HG03575 (cell line): ENCODE results near the gene NELL1.

ENCODE experiments used
- ATAC-seq: cut with Tn5 transposase; IDR thresholded peaks from one replicate; pipeline ENCODE4 v1.9.1; 2021; ENCODE audit not compliant: unreplicated experiment, insufficient number of reproducible peaks, low FRiP score; ENCODE audit errors: extremely low read depth

The NELL1 gene

DNA sequence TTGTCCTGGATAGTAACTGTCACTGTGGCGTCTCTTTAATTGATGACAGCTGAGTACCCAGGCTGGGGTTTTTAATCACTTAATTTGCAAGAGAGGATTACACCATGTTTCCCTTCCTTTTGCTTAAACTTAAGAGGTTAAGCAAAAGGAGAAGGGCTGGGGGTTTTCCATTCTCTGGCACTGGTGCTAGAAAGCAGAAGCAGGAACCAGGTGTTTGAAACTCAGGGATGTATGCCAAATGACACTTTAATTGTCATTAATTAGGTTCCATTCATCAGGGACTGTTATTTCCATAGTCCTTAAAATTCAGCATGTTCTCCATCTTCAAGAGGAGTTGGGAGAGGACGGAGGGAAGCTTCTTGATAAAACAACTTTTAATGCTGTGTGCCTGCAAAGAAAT lies 746.2 kb downstream of the NELL1 start:
- ATAC-seq = no peak

DNA sequence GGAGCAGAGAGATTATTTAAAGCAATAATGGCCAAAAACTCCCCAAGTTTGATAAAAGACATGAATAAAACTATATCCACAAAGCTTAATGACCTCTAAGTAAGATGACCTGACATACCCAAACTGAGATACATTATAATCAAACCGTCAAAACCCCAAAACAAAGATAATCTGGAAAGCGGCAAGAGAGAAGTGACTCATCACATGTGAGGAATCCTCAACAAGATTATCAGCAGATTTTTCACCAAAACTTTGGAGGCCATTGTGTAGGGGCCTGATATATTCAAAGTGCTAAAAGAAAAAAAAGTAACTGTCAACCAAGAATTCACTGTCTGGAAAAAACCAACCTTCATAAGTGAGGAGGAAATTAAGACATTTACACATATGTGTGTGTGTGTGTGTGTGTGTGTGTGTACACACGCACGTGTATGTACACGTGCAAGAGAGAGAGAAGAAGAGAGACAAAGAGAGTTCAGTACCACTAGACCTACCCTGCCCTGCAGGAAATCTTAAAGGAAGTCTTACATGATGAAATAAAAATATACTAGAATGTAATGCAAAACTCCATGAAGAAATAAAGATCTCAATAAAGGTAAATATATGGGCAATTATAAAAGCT lies 752.4 kb downstream of the NELL1 start:
- no peak for ATAC-seq

DNA sequence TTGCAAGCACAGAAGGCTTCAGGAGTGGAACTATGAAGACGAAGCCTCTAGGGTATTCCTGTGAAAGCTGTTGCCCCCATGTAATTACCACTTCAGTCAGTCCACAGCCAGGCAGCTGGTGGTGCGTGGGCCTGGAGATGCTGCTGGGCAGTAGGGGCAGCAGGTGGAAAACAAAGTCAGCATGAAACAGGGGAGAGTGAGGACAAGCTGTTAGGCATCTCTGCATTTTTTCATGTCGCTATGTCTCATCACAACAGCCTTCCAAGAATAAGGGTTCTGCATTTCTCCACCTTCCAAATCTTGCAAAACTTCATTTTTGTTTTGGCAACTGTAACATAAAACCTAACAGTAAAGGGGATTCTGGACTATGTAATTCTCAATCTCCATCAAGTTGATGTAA lies 757.5 kb downstream of the NELL1 start:
- no peak for ATAC-seq

DNA sequence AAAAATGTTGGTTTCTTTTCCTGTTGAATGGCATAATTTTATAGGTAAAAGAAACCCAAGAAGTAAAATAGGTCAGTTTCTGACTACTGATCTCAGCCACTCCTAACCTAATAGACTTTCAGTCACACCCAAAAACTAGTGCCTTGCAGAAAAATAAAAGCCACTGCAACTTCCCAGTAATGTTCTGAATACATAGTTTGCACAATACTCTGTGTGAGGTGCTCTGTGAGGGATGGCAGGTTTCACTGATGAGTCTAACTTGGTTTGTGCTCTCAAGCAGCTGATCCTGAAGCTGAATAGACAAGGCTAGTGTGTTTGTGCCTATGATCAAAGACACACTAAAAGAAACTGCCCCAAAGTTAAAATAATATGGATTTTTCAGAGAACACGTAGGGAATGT lies 758.3 kb downstream of the NELL1 start:
- no peak for ATAC-seq

GRCh38 chr11:21428796-21429195 lies 759.4 kb downstream of the NELL1 start:
- no peak for ATAC-seq

DNA sequence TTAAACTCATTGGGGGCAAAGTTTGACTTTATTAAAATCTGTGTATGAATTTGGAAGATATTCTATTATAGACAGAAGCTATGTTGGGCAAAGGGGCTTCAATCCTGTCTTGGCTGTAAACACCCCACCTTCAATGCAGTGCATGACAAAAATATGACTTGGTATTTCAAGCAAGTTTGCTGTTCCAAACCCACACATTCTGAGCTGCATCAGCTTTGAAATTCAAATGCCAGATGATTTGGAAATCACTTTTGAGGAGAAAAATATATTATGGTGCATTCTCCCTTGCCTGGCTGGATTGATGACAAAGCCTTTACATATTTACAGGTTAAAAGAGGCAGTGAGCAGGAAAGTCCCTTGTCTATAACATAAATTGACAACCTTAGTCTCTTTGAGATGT lies 760.0 kb downstream of the NELL1 start:
- ATAC-seq = no peak

DNA sequence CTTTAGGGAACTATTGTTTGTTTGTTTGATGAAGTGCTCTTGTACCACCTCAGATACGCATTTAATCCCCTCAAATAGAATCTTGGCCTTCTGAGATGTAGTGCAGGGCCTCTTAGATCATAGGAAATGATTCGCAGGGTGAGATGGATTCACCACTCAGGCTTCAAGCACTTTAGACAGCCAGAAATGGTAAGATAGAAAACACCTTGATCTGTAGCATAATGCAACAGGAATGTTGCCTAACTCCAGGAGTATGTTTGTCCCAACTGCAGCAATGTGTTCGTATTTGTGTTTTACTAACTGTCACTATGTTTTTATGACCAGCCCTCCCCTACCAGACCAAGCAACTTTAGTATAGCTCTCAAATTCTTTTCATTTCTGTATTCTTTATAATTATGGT lies 761.2 kb downstream of the NELL1 start:
- no peak for ATAC-seq

DNA sequence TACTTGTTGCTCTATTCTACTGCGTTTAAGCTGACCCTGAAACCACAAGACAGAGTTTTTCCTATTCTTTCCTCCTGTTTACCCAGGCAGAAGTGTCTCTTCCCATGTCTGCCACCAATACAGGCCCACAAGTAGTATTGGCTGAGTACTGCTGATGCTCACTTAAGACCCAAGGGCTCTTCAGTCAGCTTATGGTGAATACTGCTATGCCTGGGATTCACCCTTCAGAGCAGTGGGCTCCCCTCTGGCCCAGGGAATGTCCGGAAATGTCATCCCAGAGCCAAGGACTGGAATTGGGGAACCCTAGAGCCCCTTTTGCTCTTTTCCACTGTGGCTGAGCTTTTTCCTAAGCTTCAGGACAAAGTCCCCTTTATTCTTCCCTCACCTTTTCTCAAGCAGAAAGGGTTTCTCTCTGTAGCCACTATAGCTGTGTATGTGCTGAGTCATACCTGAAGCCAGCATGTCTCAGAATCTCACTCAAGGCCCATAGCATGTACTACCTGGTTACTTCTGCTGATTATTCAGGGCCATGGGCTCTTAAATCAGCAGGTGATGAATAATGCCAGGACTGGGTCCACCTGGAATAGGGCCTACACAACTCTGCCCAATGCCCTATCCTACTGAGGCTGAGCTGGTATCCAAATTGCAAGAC lies 777.7 kb downstream of the NELL1 start:
- ATAC-seq = no peak

DNA sequence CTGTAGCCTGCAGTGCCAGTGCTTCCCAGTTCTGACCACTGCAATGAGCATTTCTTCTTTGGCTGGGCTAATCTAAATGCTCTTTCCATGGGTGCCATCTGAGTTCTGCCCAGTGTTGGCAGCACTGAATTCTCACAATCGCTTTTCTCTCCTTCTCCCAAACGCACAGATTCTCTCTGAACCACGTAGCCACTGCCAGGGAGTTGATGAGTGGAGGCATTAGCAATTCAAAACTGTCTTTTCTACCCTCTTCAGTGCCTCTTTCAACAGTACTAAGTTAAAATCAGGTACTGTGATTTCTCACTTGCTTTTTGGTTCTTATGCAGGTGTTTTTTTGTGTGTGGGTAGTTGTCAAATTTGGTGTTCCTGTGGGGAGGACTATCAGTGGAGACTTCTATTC lies 778.5 kb downstream of the NELL1 start:
- ATAC-seq = no peak

DNA sequence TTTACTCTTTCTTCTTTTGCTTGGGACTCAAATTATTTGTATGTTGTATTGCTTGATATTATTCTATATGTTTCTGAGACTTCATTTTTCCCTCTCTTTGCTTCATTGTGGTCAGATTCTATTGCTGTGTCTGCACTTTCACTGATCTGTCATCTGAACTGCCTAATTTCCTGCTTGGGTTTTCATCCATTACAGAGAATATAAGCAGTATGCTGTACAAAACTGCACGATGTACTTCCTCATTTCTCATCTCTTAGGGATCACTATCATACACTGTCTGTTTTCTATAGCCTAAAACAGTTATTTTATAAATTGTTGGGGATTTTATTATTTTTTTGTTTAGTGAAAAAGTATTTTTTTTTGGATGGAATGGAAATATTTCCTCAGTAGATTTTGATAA lies 786.8 kb downstream of the NELL1 start:
- ATAC-seq = no peak

DNA sequence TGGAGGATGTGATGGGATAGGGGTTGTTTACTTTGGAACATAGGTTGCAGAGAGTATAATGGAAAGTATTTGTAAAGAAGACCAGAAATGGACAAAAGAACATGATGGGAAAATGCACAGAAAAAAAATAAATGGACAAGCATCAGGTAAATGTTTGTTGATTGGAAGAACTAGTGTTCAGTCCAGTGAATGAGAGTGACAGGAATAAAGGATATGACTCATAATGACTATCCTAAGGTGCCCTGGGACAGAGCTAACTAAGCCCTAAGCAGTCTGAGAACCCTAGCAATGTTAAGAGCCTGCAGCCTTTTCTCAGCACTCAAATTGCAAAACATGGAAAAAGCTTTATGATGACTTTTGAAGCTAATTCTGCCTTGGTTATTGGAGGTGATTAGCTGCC lies 790.7 kb downstream of the NELL1 start:
- no peak for ATAC-seq

GRCh38 chr11:21461701-21462100 lies 792.3 kb downstream of the NELL1 start:
- no peak for ATAC-seq

DNA sequence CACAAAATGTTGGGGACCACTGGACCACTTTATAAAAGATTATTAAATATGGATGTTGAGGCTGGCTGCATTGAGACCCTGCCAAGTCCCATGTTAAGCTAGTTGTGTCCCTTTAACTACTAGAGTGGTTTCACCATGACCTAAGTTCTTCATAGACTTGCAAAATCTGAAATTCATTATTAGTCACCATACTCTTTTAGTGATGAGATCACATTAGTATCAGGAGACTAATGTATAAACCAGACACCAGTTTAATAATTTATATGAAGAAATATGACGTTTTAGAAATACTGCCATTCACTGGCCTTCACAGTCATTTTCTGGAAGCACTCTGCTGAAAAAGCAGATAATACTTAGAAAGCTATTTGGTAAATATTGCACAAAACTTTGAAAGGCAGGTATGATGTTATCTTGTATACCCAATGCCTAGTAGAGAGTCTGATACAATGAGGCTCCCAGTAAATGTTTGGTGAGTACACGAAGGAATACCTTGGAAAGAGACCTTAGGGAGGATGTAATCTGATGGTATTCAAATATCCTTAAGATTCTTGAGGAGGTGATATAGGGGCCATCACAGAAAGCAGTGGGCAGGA lies 795.3 kb downstream of the NELL1 start:
- ATAC-seq = no peak

DNA sequence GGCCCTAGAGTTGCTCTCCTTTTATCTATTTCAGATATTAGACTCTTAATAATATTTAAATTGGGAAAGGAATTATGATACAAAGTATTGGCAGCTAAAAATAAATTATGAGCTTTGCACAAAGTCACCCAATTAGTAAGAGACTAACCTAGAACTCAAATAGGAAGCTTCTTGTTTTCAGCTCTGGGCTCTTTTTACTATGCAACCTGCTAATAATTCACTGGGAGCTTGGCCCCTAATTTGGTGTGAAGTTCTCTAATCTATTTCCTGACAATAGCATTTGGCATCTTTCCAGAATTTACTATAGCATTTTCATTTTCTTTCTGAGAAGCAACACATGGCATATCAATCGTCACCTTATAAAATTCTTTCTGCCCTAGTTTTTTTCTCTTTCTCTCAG lies 795.8 kb downstream of the NELL1 start:
- ATAC-seq = no peak

- no peak for ATAC-seq
These were observed 796.5 kb downstream of the NELL1 start for GRCh38 chr11:21465920-21466319.

- no peak for ATAC-seq
These were observed 801.1 kb downstream of the NELL1 start for GRCh38 chr11:21470521-21470920.

DNA sequence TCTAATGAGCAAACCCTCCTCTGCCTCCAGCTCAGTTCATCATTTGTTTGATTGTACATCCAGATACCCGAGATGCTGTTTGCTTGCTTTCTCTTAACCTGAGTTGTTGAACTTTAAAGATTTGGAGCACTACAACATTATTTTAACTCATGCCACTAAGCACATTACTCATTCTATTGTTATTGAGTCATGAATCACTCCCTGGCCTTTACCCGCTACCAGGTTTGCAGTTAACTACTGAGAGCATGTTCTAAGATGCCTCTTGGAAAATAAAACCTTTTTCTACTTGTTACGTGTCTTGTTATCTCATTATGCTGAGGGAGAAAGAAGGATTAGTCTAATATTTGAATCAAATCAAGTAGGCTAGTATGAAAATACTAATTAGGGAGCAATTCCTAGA lies 802.9 kb downstream of the NELL1 start:
- ATAC-seq = no peak

DNA sequence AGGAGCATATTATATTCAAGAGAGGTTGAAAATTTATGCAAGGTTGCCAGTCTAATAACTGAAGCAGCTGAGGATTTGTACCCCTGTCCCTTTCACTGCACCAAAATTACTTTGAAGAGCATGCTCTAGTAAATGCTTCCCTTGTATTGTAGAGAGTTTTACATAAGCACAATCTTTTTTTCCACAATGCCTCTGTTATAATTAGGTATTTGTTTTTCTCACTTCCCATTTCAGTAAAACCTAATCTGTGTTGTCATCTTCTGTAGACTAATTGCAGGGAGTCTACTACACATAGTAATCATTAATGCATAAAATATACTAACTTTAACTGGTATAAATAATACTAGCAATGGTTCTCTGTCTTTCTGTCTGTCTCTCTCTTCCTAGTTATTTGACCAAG lies 805.1 kb downstream of the NELL1 start:
- no peak for ATAC-seq

DNA sequence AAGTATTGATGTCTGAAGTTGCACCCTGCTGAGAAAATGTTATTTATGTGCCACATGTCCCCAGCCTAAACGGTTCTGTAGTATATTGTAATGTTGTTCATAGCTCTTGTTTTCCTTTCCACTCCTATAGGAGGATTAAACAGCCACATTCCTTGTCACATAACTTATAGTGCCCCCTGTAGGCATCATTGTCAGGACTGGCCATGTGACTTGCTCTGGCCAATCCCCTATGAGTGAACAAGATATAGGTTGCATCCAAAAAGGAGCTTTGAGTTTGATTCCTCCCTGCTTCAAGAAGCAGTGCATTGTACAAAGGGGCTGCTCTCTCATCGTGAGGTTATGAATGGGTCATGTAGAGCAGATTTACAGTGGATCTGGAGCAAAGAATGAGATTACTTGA lies 805.9 kb downstream of the NELL1 start:
- ATAC-seq = no peak

DNA sequence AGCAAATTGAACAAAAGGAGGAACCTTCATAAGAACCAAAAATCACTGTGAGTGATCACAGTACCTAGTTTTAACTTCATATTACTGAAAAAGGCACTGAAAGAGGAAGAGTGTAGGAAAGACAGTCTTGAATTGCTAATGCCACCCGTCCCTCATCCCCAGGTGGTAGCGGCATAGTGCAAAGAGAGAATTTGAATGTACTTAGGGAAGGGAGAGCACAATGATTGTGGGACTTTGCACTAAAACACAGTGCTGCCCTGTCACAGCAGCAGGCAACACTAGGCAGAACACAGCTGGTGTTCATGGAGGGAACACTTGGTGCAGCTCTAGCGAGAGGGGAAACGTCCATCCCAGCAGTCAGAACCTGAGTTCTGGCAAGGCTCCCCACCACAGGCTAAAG lies 807.2 kb downstream of the NELL1 start:
- ATAC-seq = no peak

- ATAC-seq = no peak
These were observed 810.9 kb downstream of the NELL1 start for GRCh38 chr11:21480240-21480639.
